C4-2B (cell line): ENCODE results near the gene HIVEP3.

Source experiments
- ZFX ChIP-seq: fragments of 450-650 bp; IDR thresholded peaks from 2 replicates; pipeline ENCODE4 v1.6.1; 2017
- TF ChIP-seq, protein P1 (sequence below): fragments of 450-650 bp; conservative IDR thresholded peaks from 2 replicates; pipeline ENCODE4 v1.5.1; 2017; ENCODE audit warnings: mild to moderate bottlenecking

DNA sequence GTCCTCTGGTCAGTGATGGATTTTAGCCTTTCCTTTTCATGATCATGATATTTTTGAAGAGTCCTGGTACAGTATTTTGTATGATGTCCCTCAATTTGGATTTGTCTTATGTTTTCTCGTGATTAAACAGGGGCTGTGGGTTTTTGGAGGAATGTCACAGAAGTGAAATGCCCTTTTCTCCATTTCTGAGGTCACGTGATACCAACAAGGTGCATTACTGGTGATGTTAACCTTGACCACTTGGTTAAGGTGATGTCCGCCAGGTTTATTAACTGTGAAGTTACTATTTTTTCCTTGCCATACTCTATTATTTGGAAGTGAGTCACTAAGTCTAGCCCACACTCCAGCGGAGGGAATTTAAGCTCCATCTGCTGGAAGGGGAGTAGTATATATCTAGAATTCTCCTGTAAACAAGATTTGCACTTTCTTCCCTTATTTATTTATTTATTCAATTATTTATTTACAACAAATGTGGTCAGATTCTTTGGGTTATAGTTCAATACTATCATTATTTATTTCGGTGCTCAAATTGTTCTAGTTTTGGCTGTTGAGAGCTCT lies 123.4 kb downstream of the HIVEP3 start:
- TF ChIP-seq, protein P1, sequence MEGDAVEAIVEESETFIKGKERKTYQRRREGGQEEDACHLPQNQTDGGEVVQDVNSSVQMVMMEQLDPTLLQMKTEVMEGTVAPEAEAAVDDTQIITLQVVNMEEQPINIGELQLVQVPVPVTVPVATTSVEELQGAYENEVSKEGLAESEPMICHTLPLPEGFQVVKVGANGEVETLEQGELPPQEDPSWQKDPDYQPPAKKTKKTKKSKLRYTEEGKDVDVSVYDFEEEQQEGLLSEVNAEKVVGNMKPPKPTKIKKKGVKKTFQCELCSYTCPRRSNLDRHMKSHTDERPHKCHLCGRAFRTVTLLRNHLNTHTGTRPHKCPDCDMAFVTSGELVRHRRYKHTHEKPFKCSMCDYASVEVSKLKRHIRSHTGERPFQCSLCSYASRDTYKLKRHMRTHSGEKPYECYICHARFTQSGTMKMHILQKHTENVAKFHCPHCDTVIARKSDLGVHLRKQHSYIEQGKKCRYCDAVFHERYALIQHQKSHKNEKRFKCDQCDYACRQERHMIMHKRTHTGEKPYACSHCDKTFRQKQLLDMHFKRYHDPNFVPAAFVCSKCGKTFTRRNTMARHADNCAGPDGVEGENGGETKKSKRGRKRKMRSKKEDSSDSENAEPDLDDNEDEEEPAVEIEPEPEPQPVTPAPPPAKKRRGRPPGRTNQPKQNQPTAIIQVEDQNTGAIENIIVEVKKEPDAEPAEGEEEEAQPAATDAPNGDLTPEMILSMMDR = peak; percentile 43
- TF ChIP-seq ZFX = no peak
